GM12891 (cell line): ENCODE results near the gene MESP2.

Experiments used
- POLR2A ChIP-seq: IDR thresholded peaks from 2 replicates; pipeline ENCODE4 v1.6.1; 2011; ENCODE audit warnings: low read depth, low read length, control low read depth
- POLR2AphosphoS5 ChIP-seq: IDR thresholded peaks from 2 replicates; pipeline ENCODE4 v1.6.1; 2011; ENCODE audit warnings: low read depth, low read length, control low read depth
- POU2F2 ChIP-seq: IDR thresholded peaks from 2 replicates; pipeline ENCODE4 v1.6.1; 2011; ENCODE audit warnings: low read depth, mild to moderate bottlenecking, control low read depth, low read length, moderate library complexity
- SPI1 ChIP-seq: IDR thresholded peaks from 2 replicates; pipeline ENCODE4 v1.6.1; 2011; ENCODE audit warnings: low read depth, low read length, control low read depth
- TAF1 ChIP-seq: IDR thresholded peaks from 2 replicates; pipeline ENCODE4 v1.6.1; 2011; ENCODE audit warnings: low read depth, low read length, control low read depth

DNA sequence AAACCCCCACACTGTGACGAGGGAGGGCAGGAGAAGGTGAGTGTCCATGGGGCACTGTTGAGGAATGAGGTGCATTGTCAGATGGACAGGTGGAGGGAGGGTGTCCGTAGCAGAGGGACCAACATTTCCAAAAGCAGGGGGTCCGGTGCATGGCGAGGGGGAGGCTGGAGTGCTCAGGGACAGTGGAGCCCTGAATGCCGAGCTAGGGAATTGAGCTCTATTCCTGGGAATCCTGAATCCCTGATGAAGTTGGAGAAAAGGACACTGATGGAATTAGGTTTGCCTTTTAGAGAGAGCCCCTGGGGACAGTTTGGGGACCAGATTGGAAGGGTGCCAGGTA, 46.4 kb downstream of the MESP2 start:
- no peak for TF ChIP-seq POLR2A
- no peak for TF ChIP-seq TAF1
- TF ChIP-seq POLR2AphosphoS5: no peak
- no peak for TF ChIP-seq POU2F2
- no peak for TF ChIP-seq SPI1
